IMR-90 (cell line): ENCODE data around the gene N4BP2. TPM values are rescaled to one million over a fixed set of nuclear protein-coding genes. Genes with fewer than 3 reads are reported as not detected.

Experiments
- ATAC-seq: fragments of 200-7000 bp; cut with Tn5 transposase; 2 replicates; pipeline ENCODE4 v1.9.1; 2020; ENCODE audit warnings: low read depth, mild to moderate bottlenecking, moderate library complexity
- BruUV-seq: library from RNA; stranded (reverse); fragments of 400-500 nt; replicated peaks from 2 replicates; lab custom pipeline; 2021; lab: Mats Ljungman, UMichigan
- CTCF ChIA-PET: fragments of 300-600 bp; formaldehyde crosslinking; extraction: SDS; loops from one replicate; lab custom pipeline; 2021; ENCODE audit warnings: antibody characterized with exemption; lab: Yijun Ruan, JAX
- POLR2A ChIA-PET: fragments of 300-600 bp; sonication (Branson Sonifier 250); formaldehyde crosslinking; loops from one replicate; lab custom pipeline; 2022; ENCODE audit warnings: antibody characterized with exemption; ENCODE audit not compliant: unreplicated experiment; lab: Charles Lee
- DNase-seq: peaks from one replicate; pipeline ENCODE4 v3.0.0; 2013
- H2AFZ ChIP-seq: replicated peaks from 2 replicates; pipeline ENCODE3; 2013; ENCODE audit warnings: low read length, mild to moderate bottlenecking; ENCODE audit not compliant: poor library complexity
- H2AK5ac ChIP-seq: 2 replicates; pipeline ENCODE4 v1.6.1; 2013; ENCODE audit warnings: low read depth, low read length, inconsistent platforms
- H2AK9ac ChIP-seq: replicated peaks from 2 replicates; pipeline ENCODE3; 2013; ENCODE audit warnings: mild to moderate bottlenecking, low read depth, low read length, moderate library complexity; ENCODE audit not compliant: poor library complexity
- H2BK120ac ChIP-seq: 2 replicates; pipeline ENCODE4 v1.6.1; 2013; ENCODE audit warnings: low read depth, low read length, inconsistent platforms
- H2BK15ac ChIP-seq: 3 replicates; pipeline ENCODE4 v1.6.1; 2013; ENCODE audit warnings: low read depth, low read length, inconsistent platforms
- H2BK20ac ChIP-seq: 2 replicates; pipeline ENCODE4 v1.6.1; 2013; ENCODE audit warnings: low read depth, mild to moderate bottlenecking, inconsistent platforms, low read length, moderate library complexity
- H2BK5ac ChIP-seq: 2 replicates; pipeline ENCODE4 v1.6.1; 2013; ENCODE audit warnings: mild to moderate bottlenecking, low read depth, low read length, inconsistent platforms; ENCODE audit not compliant: poor library complexity, severe bottlenecking
- H3K14ac ChIP-seq: replicated peaks from 2 replicates; pipeline ENCODE4 v1.6.1; 2013; ENCODE audit warnings: low read depth, low read length, inconsistent platforms
- H3K18ac ChIP-seq: 2 replicates; pipeline ENCODE4 v1.6.1; 2013; ENCODE audit warnings: low read depth, low read length, control low read depth
- H3K23ac ChIP-seq: 2 replicates; pipeline ENCODE4 v1.6.1; 2013; ENCODE audit warnings: low read depth, low read length, inconsistent platforms
- H3K27ac ChIP-seq: 2 replicates; pipeline ENCODE4 v1.5.1; 2013; ENCODE audit warnings: mild to moderate bottlenecking, control low read depth, low read length; ENCODE audit not compliant: insufficient read depth
- H3K27me3 ChIP-seq: 2 replicates; pipeline ENCODE4 v1.6.1; 2013; ENCODE audit warnings: low read length; ENCODE audit not compliant: control insufficient read depth, insufficient read depth
- H3K36me3 ChIP-seq: 2 replicates; pipeline ENCODE4 v1.6.1; 2013; ENCODE audit warnings: low read length, mixed read lengths; ENCODE audit not compliant: control insufficient read depth, insufficient read depth
- H3K4ac ChIP-seq: 2 replicates; pipeline ENCODE4 v1.6.1; 2013; ENCODE audit warnings: low read depth, low read length, inconsistent platforms
- H3K4me1 ChIP-seq: 2 replicates; pipeline ENCODE4 v1.6.1; 2013; ENCODE audit warnings: low read length, mixed read lengths; ENCODE audit not compliant: control insufficient read depth, insufficient read depth
- H3K4me2 ChIP-seq: 2 replicates; pipeline ENCODE4 v1.6.1; 2013; ENCODE audit warnings: low read depth, mild to moderate bottlenecking, control low read depth, low read length, moderate library complexity
- H3K4me3 ChIP-seq: 2 replicates; pipeline ENCODE4 v1.5.1; 2013; ENCODE audit warnings: low read depth, mild to moderate bottlenecking, control low read depth, low read length, moderate library complexity; ENCODE audit not compliant: insufficient read depth
- H3K56ac ChIP-seq: 2 replicates; pipeline ENCODE4 v1.6.1; 2013; ENCODE audit warnings: low read length, inconsistent platforms; ENCODE audit not compliant: insufficient read depth; ENCODE audit errors: extremely low read depth
- H3K79me1 ChIP-seq, 2 experiments: 2 replicates each; pipeline ENCODE4 v1.6.1; 2013; ENCODE audit warnings: low read length in 2 of 2, inconsistent platforms in 1 of 2, low read depth in 1 of 2
- H3K9ac ChIP-seq: 2 replicates; pipeline ENCODE4 v1.6.1; 2013; ENCODE audit warnings: low read depth, low read length, control low read depth
- H3K9me1 ChIP-seq: 2 replicates; pipeline ENCODE4 v1.6.1; 2013; ENCODE audit warnings: low read length, inconsistent platforms; ENCODE audit not compliant: insufficient read depth
- H3K9me3 ChIP-seq: 2 replicates; pipeline ENCODE4 v1.6.1; 2013; ENCODE audit warnings: low read length; ENCODE audit not compliant: control insufficient read depth, insufficient read depth
- H4K20me1 ChIP-seq: 2 replicates; pipeline ENCODE4 v1.6.1; 2013; ENCODE audit warnings: low read length, inconsistent platforms; ENCODE audit not compliant: insufficient read depth
- H4K5ac ChIP-seq: 2 replicates; pipeline ENCODE4 v1.6.1; 2013; ENCODE audit warnings: mild to moderate bottlenecking, low read depth, low read length, control low read depth
- H4K8ac ChIP-seq, 2 experiments: 2 replicates each; pipeline ENCODE4 v1.6.1; 2013; ENCODE audit warnings: low read depth in 2 of 2, low read length in 2 of 2, control low read depth in 1 of 2, inconsistent platforms in 1 of 2
- H4K91ac ChIP-seq: 2 replicates; pipeline ENCODE4 v1.6.1; 2013; ENCODE audit warnings: low read depth, low read length, inconsistent platforms; ENCODE audit not compliant: insufficient read depth
- BHLHE40 ChIP-seq: fragments of 150-350 bp; IDR thresholded peaks from 2 replicates; pipeline ENCODE4 v1.6.1; 2016; ENCODE audit warnings: mild to moderate bottlenecking, low read depth, low read length
- CEBPB ChIP-seq: IDR thresholded peaks from 2 replicates; pipeline ENCODE4 v1.6.1; 2012; ENCODE audit warnings: low read depth, low read length, improper control_type of control experiment
- CHD1 ChIP-seq: IDR thresholded peaks from 2 replicates; pipeline ENCODE4 v1.6.1; 2012; ENCODE audit warnings: low read depth, low read length, improper control_type of control experiment
- CTCF ChIP-seq: conservative IDR thresholded peaks from 2 replicates; pipeline ENCODE4 v1.5.1; 2012; ENCODE audit warnings: mild to moderate bottlenecking, low read depth, low read length, improper control_type of control experiment
- FOS ChIP-seq: fragments of 150-350 bp; IDR thresholded peaks from 2 replicates; pipeline ENCODE4 v1.6.1; 2016; ENCODE audit warnings: low read depth, low read length
- MAFK ChIP-seq: IDR thresholded peaks from 2 replicates; pipeline ENCODE4 v1.6.1; 2012; ENCODE audit warnings: low read depth, low read length, improper control_type of control experiment
- MAZ ChIP-seq: IDR thresholded peaks from 2 replicates; pipeline ENCODE4 v1.6.1; 2012; ENCODE audit warnings: low read depth, mild to moderate bottlenecking, low read length, improper control_type of control experiment, moderate library complexity, borderline replicate concordance
- MXI1 ChIP-seq: IDR thresholded peaks from 2 replicates; pipeline ENCODE4 v1.6.1; 2012; ENCODE audit warnings: low read depth, mild to moderate bottlenecking, low read length, moderate library complexity, borderline replicate concordance
- NFE2L2 ChIP-seq: fragments of 150-350 bp; IDR thresholded peaks from 2 replicates; pipeline ENCODE4 v1.6.1; 2016; ENCODE audit warnings: low read depth, mild to moderate bottlenecking, low read length
- POLR2A ChIP-seq: IDR thresholded peaks from 2 replicates; pipeline ENCODE4 v1.6.1; 2012; ENCODE audit warnings: mild to moderate bottlenecking, low read depth, low read length
- RAD21 ChIP-seq: IDR thresholded peaks from 2 replicates; pipeline ENCODE4 v1.6.1; 2012; ENCODE audit warnings: low read length, improper control_type of control experiment
- RCOR1 ChIP-seq: IDR thresholded peaks from 2 replicates; pipeline ENCODE4 v1.6.1; 2012; ENCODE audit warnings: mild to moderate bottlenecking, low read length, improper control_type of control experiment; ENCODE audit not compliant: insufficient replicate concordance
- RFX5 ChIP-seq: IDR thresholded peaks from 2 replicates; pipeline ENCODE4 v1.8.0; 2012; ENCODE audit warnings: low read depth, mild to moderate bottlenecking, low read length, moderate library complexity
- SMC3 ChIP-seq: fragments of 150-350 bp; IDR thresholded peaks from 2 replicates; pipeline ENCODE4 v1.6.1; 2016; ENCODE audit warnings: low read depth, mild to moderate bottlenecking, antibody characterized with exemption, low read length, moderate library complexity
- WGBS, 2 experiments: methylation state at CpG; one replicate each; pipeline versions ENCODE4 v1.1.5 to v1.1.7; 2013; ENCODE audit warnings: missing lambda C conversion rate in 2 of 2; ENCODE audit not compliant: insufficient read length in 1 of 2; ENCODE audit errors: extremely low coverage in 2 of 2; 5-methylcytosine and 5-hydroxymethylcytosine counted together
- dilution Hi-C: fragments of 300-500 bp; cut with HindIII; formaldehyde crosslinking; loops from one replicate; pipeline ENCODE4 v1.14.3; 2018; ENCODE audit warnings: low sequenced_read_pairs; ENCODE audit not compliant: unreplicated experiment
- in situ Hi-C: fragments of 300-500 bp; cut with MboI; formaldehyde crosslinking; loops from 3 replicates; pipeline ENCODE4 v1.14.3; 2019; ENCODE audit warnings: low sequenced_read_pairs, inconsistent platforms, mixed read lengths
- intact Hi-C: fragments of 100-400 bp; cut with micrococcal nuclease; formaldehyde crosslinking; loops from 2 replicates; pipeline ENCODE4 v1.10.0; 2022
- polyA plus RNA-seq, 3 experiments: library from polyadenylated mRNA; depleted of rRNA; stranded (reverse); fragments of >200 nt; gene quantifications; 2 replicates each; pipeline ENCODE4 v1.2.3, GENCODE V29; 2012; ENCODE audit warnings: low replicate concordance in 1 of 3
- total RNA-seq: library from RNA; depleted of rRNA; stranded (reverse); fragments of >200 nt; gene quantifications from 2 replicates; pipeline ENCODE4 v1.2.3, GENCODE V29; 2012
- TF ChIP-seq, protein P1 (sequence below): fragments of 150-350 bp; IDR thresholded peaks from 2 replicates; pipeline ENCODE4 v1.6.1; 2017; ENCODE audit warnings: mild to moderate bottlenecking, antibody characterized with exemption, low read length, low read depth
- TF ChIP-seq, protein P2 (sequence below): fragments of 150-350 bp; IDR thresholded peaks from 2 replicates; pipeline ENCODE4 v1.6.1; 2016; ENCODE audit warnings: low read depth, mild to moderate bottlenecking, low read length, moderate library complexity, borderline replicate concordance

N4BP2 gene
- total and polyA plus RNA-seq, 2 of the 4 experiments (the other 2 are of a cell fraction), result 0.84 to 2.2 TPM

DNA sequence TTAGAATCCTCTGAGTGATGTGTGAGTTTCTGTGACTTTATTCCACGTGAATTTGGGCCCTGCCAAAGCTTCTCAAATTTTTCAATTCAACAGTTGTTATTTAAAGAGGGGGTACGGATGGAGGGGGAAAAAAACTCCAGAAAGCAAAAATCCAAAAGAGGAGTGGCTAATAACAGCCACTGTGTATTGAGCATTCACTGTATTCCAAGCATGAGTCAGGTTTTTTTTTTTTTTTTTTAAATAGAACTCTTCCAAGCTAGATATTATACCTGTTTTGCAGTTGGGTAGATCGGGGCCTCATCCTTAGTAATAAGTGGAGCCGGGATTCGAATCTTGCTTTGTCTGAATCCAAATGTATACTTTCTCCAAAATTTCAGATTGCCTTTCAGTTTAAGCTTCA, 133.8 kb downstream of the N4BP2 start:
- Histone ChIP-seq H3K36me3 (no peaks in the 10 kb centered on the region), H2BK15ac (no peak overlapping the region), H4K20me1 (no peaks in the 10 kb centered on the region), H3K27ac (no peak overlapping the region), H2BK20ac (no peak overlapping the region), H2BK5ac (no peak overlapping the region), H3K4me2 (no peak overlapping the region), H3K23ac (no peak overlapping the region), H2BK120ac (no peak overlapping the region), H3K4me1 (peaks cover 2% of the 10 kb centered on the region; the same call in 1 of the 2 replicates), H3K9me1 (no peaks in the 10 kb centered on the region), H3K18ac (no peak overlapping the region), H3K14ac (no peak overlapping the region), H3K79me1 (no peaks in the 10 kb centered on the region), H2AK5ac (no peak overlapping the region), H4K5ac (no peak overlapping the region), H3K4me3 (no peak overlapping the region), H3K9ac (no peak overlapping the region), H3K27me3 (peaks cover 3% of the 10 kb centered on the region), H4K8ac (no peak overlapping the region), H3K9me3 (no peaks in the 10 kb centered on the region), H2AK9ac (no peak overlapping the region), H4K91ac (no peak overlapping the region), H3K4ac (no peak overlapping the region), H3K56ac (no peak overlapping the region), H2AFZ (no peak overlapping the region)
- dilution Hi-C loops, result no loop called here
- WGBS, 2 experiments, result no CpG with 5 or more reads among the region's 5 CpGs
- ChIA-PET POLR2A (no interaction called here), CTCF (interaction anchor here (2.2 kb wide), 1 partner anchor 127 kb away, joined by 7 read pairs; no protein-coding TSS in a partner anchor)
- BruUV-seq, result no TSS peak
- DNase-seq (no peak), ATAC-seq (no peak)
- TF ChIP-seq CTCF (no peak), CHD1 (no peak), MAFK (no peak), FOS (no peak), RAD21 (no peak), NFE2L2 (no peak), BHLHE40 (no peak), RFX5 (no peak), MXI1 (no peak), SMC3 (no peak), MAZ (no peak), CEBPB (no peak), POLR2A (no peak), RCOR1 (no peak)
- TF ChIP-seq, protein P1, sequence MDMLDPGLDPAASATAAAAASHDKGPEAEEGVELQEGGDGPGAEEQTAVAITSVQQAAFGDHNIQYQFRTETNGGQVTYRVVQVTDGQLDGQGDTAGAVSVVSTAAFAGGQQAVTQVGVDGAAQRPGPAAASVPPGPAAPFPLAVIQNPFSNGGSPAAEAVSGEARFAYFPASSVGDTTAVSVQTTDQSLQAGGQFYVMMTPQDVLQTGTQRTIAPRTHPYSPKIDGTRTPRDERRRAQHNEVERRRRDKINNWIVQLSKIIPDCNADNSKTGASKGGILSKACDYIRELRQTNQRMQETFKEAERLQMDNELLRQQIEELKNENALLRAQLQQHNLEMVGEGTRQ, result no peak
- TF ChIP-seq, protein P2, sequence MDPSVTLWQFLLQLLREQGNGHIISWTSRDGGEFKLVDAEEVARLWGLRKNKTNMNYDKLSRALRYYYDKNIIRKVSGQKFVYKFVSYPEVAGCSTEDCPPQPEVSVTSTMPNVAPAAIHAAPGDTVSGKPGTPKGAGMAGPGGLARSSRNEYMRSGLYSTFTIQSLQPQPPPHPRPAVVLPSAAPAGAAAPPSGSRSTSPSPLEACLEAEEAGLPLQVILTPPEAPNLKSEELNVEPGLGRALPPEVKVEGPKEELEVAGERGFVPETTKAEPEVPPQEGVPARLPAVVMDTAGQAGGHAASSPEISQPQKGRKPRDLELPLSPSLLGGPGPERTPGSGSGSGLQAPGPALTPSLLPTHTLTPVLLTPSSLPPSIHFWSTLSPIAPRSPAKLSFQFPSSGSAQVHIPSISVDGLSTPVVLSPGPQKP, result no peak
- intact Hi-C loops, result no loop called here
- in situ Hi-C loops, result no loop called here
